SU-DHL-6 (cell line): ENCODE data around the gene ARNT2.

Source experiments
- H2AFZ ChIP-seq: fragments of 200-600 bp; sonication (generic); 2 replicates; pipeline ENCODE4 v1.6.1; 2014; ENCODE audit warnings: low read depth, mild to moderate bottlenecking, moderate library complexity, mixed read lengths, antibody characterized with exemption, low read length; ENCODE audit not compliant: severe bottlenecking
- H3F3A ChIP-seq: fragments of 200-600 bp; shearing (Covaris generic); 2 replicates; pipeline ENCODE4 v1.6.0; 2016; ENCODE audit warnings: antibody characterized with exemption, mild to moderate bottlenecking; ENCODE audit not compliant: insufficient read depth
- H3K27ac ChIP-seq: fragments of 200-600 bp; sonication (generic); 2 replicates; pipeline ENCODE4 v1.5.1; 2016; ENCODE audit warnings: low read depth, mild to moderate bottlenecking, low read length, moderate library complexity, mixed read lengths
- H3K27me3 ChIP-seq: fragments of 200-600 bp; sonication (generic), shearing (Covaris generic); 2 replicates; pipeline ENCODE4 v1.6.0; 2014; ENCODE audit warnings: mild to moderate bottlenecking, low read length
- H3K36me3 ChIP-seq: fragments of 200-600 bp; sonication (generic); 2 replicates; pipeline ENCODE4 v1.6.1; 2014; ENCODE audit warnings: mild to moderate bottlenecking, low read length, mixed read lengths
- H3K4me2 ChIP-seq: fragments of 300-600, 200-600 bp; shearing (Covaris generic), sonication (generic); 2 replicates; pipeline ENCODE4 v1.6.0; 2014; ENCODE audit warnings: low read length, low read depth, mild to moderate bottlenecking; ENCODE audit not compliant: poor library complexity, severe bottlenecking
- H3K4me3 ChIP-seq: fragments of 200-600 bp; sonication (generic); 2 replicates; pipeline ENCODE4 v1.5.1; 2014; ENCODE audit warnings: antibody characterized with exemption, low read length, mild to moderate bottlenecking, mixed read lengths; ENCODE audit not compliant: insufficient read depth, poor library complexity, severe bottlenecking
- H3K79me2 ChIP-seq: fragments of 200-600 bp; sonication (generic); 2 replicates; pipeline ENCODE4 v1.6.1; 2014; ENCODE audit warnings: mild to moderate bottlenecking, low read length, moderate library complexity; ENCODE audit not compliant: insufficient read depth
- H3K9ac ChIP-seq: fragments of 200-600 bp; sonication (generic); 2 replicates; pipeline ENCODE4 v1.7.0; 2014; ENCODE audit warnings: mild to moderate bottlenecking, low read length
- H3K9me2 ChIP-seq: fragments of 200-600 bp; sonication (generic); replicated peaks from 2 replicates; pipeline ENCODE4 v1.6.1; 2014; ENCODE audit warnings: low read length; ENCODE audit not compliant: insufficient read depth
- H3K9me3 ChIP-seq: fragments of 200-600 bp; sonication (generic); 2 replicates; pipeline ENCODE4 v1.6.1; 2014; ENCODE audit warnings: low read length, mixed read lengths; ENCODE audit not compliant: insufficient read depth
- H4K20me1 ChIP-seq: fragments of 200-600 bp; sonication (generic); 2 replicates; pipeline ENCODE4 v1.6.1; 2014; ENCODE audit warnings: low read depth, mild to moderate bottlenecking, antibody characterized with exemption, low read length, moderate library complexity, mixed read lengths
- CTCF ChIP-seq: fragments of 200-600 bp; sonication (generic); IDR thresholded peaks from one replicate; pipeline ENCODE4 v1.5.1; 2017; ENCODE audit warnings: antibody characterized with exemption, mild to moderate bottlenecking, low read length, moderate library complexity; ENCODE audit not compliant: insufficient read depth, poor library complexity, severe bottlenecking
- EZH2phosphoT487 ChIP-seq: fragments of 200-600 bp; sonication (generic), shearing (Covaris generic); conservative IDR thresholded peaks from 2 replicates; pipeline ENCODE4 v1.6.1; 2018; ENCODE audit warnings: mild to moderate bottlenecking, antibody characterized with exemption, low read length, moderate library complexity, mixed read lengths

The ARNT2 gene

DNA sequence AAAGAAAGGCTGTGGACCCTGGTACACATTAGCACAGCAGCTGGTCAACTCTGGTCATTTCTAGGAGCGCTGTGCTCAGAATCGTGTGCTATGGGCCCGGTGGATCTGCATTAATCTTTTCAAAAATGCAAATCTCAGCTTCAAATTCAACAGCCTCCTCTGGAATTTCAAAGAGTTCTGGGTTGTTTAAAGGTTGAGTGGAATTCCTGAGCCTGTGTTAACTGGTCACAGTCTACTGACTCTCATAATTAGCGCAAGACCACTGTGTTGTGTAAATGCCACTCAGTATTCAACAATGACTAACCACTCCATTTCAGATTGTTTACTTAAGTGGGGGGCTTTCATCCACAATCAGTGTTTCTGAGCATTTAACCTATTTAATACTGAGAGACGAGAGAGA is 2.7 kb upstream of the ARNT2 start:
- Histone ChIP-seq H3K4me2 (no peak overlapping the region), H3F3A (no peaks in the 10 kb centered on the region), H3K79me2 (no peaks in the 10 kb centered on the region), H3K9me3 (no peaks in the 10 kb centered on the region), H3K27ac (no peak overlapping the region), H3K36me3 (no peaks in the 10 kb centered on the region), H3K27me3 (no peaks in the 10 kb centered on the region), H3K4me3 (no peak overlapping the region), H4K20me1 (no peaks in the 10 kb centered on the region), H2AFZ (no peak overlapping the region), H3K9ac (no peak overlapping the region), H3K9me2 (no peaks in the 10 kb centered on the region)
- no peak for TF ChIP-seq CTCF
- no peak for TF ChIP-seq EZH2phosphoT487

- no peak overlapping the region for H3K27ac ChIP-seq
These were observed 1.8 kb upstream of the ARNT2 start for GRCh38 chr15:80402339-80402738.

GRCh38 chr15:80403712-80404056 is 498 bp upstream of the ARNT2 start:
- Histone ChIP-seq H3K9ac (no peak overlapping the region), H3K9me3 (no peaks in the 10 kb centered on the region), H3K9me2 (no peaks in the 10 kb centered on the region), H3K4me2 (no peak overlapping the region), H3F3A (no peaks in the 10 kb centered on the region), H3K36me3 (no peaks in the 10 kb centered on the region), H4K20me1 (no peaks in the 10 kb centered on the region), H2AFZ (no peak overlapping the region), H3K79me2 (no peaks in the 10 kb centered on the region), H3K4me3 (no peak overlapping the region), H3K27me3 (no peaks in the 10 kb centered on the region), H3K27ac (no peak overlapping the region)
- TF ChIP-seq CTCF (no peak), EZH2phosphoT487 (no peak)

More at GRCh38 chr15:80402339-80402738, 1.8 kb upstream of the ARNT2 start:
- Histone ChIP-seq H3K4me2 (no peak overlapping the region), H3F3A (no peaks in the 10 kb centered on the region), H4K20me1 (no peaks in the 10 kb centered on the region), H3K36me3 (no peaks in the 10 kb centered on the region), H3K27me3 (no peaks in the 10 kb centered on the region), H3K9ac (no peak overlapping the region), H2AFZ (no peak overlapping the region), H3K79me2 (no peaks in the 10 kb centered on the region), H3K9me3 (no peaks in the 10 kb centered on the region), H3K4me3 (no peak overlapping the region), H3K9me2 (no peaks in the 10 kb centered on the region)
- no peak for TF ChIP-seq EZH2phosphoT487
- no peak for TF ChIP-seq CTCF
